8988T (cell line): Measurements from ENCODE around the gene ADAMTS15.
"Not testable (repeated sequence)": the region's sequence is repeated elsewhere in the genome, so short reads cannot be mapped to it uniquely, and the experiment has no call there.

Source experiments
- DNase-seq: peaks from one replicate; pipeline ENCODE4 v3.0.0; 2011

The ADAMTS15 gene

GRCh38 chr11:130438401-130439159 lies 9.9 kb upstream of the ADAMTS15 start:
- DNase-seq = not testable (repeated sequence)

- no peak for DNase-seq
Observed at GRCh38 chr11:130439160-130439519, 9.3 kb upstream of the ADAMTS15 start.

- no peak for DNase-seq
Observed at GRCh38 chr11:130439876-130440275, 8.6 kb upstream of the ADAMTS15 start.

GRCh38 chr11:130441719-130442118 lies 6.7 kb upstream of the ADAMTS15 start:
- DNase-seq = no peak

GRCh38 chr11:130442737-130443136 lies 5.7 kb upstream of the ADAMTS15 start:
- no peak for DNase-seq

GRCh38 chr11:130445788-130446187 lies 2.7 kb upstream of the ADAMTS15 start:
- DNase-seq = no peak

GRCh38 chr11:130448039-130448415 lies 418 bp upstream of the ADAMTS15 start:
- no peak for DNase-seq

GRCh38 chr11:130449310-130449990 lies 1.0 kb downstream of the ADAMTS15 start:
- DNase-seq = no peak

- DNase-seq = no peak
Observed at GRCh38 chr11:130449996-130450769, 1.7 kb downstream of the ADAMTS15 start.

GRCh38 chr11:130451231-130452019 lies 3.0 kb downstream of the ADAMTS15 start:
- DNase-seq = no peak

- DNase-seq = no peak
Observed at GRCh38 chr11:130452176-130452575, 3.7 kb downstream of the ADAMTS15 start.

- no peak for DNase-seq
Observed at GRCh38 chr11:130452940-130453339, 4.5 kb downstream of the ADAMTS15 start.

GRCh38 chr11:130454491-130455252 lies 6.2 kb downstream of the ADAMTS15 start:
- no peak for DNase-seq

- no peak for DNase-seq
Observed at GRCh38 chr11:130455483-130456127, 7.2 kb downstream of the ADAMTS15 start.

GRCh38 chr11:130456286-130456685 lies 7.8 kb downstream of the ADAMTS15 start:
- no peak for DNase-seq

- no peak for DNase-seq
Observed at GRCh38 chr11:130457623-130458409, 9.4 kb downstream of the ADAMTS15 start.

- no peak for DNase-seq
Observed at GRCh38 chr11:130458410-130458729, 9.9 kb downstream of the ADAMTS15 start.

GRCh38 chr11:130459521-130459920 lies 11.1 kb downstream of the ADAMTS15 start:
- DNase-seq = no peak

GRCh38 chr11:130462101-130462885 lies 13.8 kb downstream of the ADAMTS15 start:
- DNase-seq = no peak

- no peak for DNase-seq
Observed at GRCh38 chr11:130462931-130463330, 14.5 kb downstream of the ADAMTS15 start.
